ENCODE measurements around the gene PROC.
"Not testable (repeated sequence)": the region's sequence is repeated elsewhere in the genome, so short reads cannot be mapped to it uniquely, and the experiment has no call there.

Gene PROC

GRCh38 chr2:127394492-127394891, 23.7 kb upstream of the PROC start:
- DNase-seq (ENCODE audit: low spot score): no peak

GRCh38 chr2:127397568-127398238, 20.5 kb upstream of the PROC start:
- DNase-seq (ENCODE audit: low spot score): no peak

GRCh38 chr2:127398239-127398590, 20.0 kb upstream of the PROC start:
- no peak for DNase-seq (ENCODE audit: low spot score)

GRCh38 chr2:127400533-127400896, 17.7 kb upstream of the PROC start:
- DNase-seq (ENCODE audit: low spot score): no peak

- no peak for DNase-seq (ENCODE audit: low spot score)
Measured at GRCh38 chr2:127400897-127401756, 17.1 kb upstream of the PROC start.

GRCh38 chr2:127401757-127402695, 16.2 kb upstream of the PROC start:
- DNase-seq (ENCODE audit: low spot score): no peak

GRCh38 chr2:127403460-127403859, 14.8 kb upstream of the PROC start:
- no peak for DNase-seq (ENCODE audit: low spot score)

- peak; percentile 34 for DNase-seq (ENCODE audit: low spot score)
Measured at GRCh38 chr2:127404466-127405254, 13.6 kb upstream of the PROC start.

- DNase-seq (ENCODE audit: low spot score): no peak
Measured at GRCh38 chr2:127405255-127405610, 13.0 kb upstream of the PROC start.

GRCh38 chr2:127406454-127406853, 11.8 kb upstream of the PROC start:
- no peak for DNase-seq (ENCODE audit: low spot score)

- no peak for DNase-seq (ENCODE audit: low spot score)
Measured at GRCh38 chr2:127407091-127407490, 11.1 kb upstream of the PROC start.

- no peak for DNase-seq (ENCODE audit: low spot score)
Measured at GRCh38 chr2:127407661-127408003, 10.6 kb upstream of the PROC start.

- DNase-seq (ENCODE audit: low spot score): peak; percentile 55
Measured at GRCh38 chr2:127408004-127408806, 10.0 kb upstream of the PROC start.

GRCh38 chr2:127408807-127409099, 9.5 kb upstream of the PROC start:
- no peak for DNase-seq (ENCODE audit: low spot score)

- not testable (repeated sequence) for DNase-seq (ENCODE audit: low spot score)
Measured at GRCh38 chr2:127409716-127410115, 8.5 kb upstream of the PROC start.

GRCh38 chr2:127410871-127411652, 7.2 kb upstream of the PROC start:
- DNase-seq (ENCODE audit: low spot score): peak; percentile 24

- DNase-seq (ENCODE audit: low spot score): peak; percentile 45
Measured at GRCh38 chr2:127411653-127412369, 6.4 kb upstream of the PROC start.

GRCh38 chr2:127413200-127413599, 5.0 kb upstream of the PROC start:
- no peak for DNase-seq (ENCODE audit: low spot score)

- no peak for DNase-seq (ENCODE audit: low spot score)
Measured at GRCh38 chr2:127413782-127414637, 4.2 kb upstream of the PROC start.

All from NAMALWA (cell line).